SK-N-SH (cell line): ENCODE results near the gene DOK3.

Experiments used
- ELF1 ChIP-seq: IDR thresholded peaks from 2 replicates; pipeline ENCODE4 v1.4.0; 2012
- POLR2AphosphoS5 ChIP-seq: IDR thresholded peaks from 2 replicates; pipeline ENCODE4 v1.6.1; 2012; ENCODE audit warnings: low read depth, low read length
- RAD21 ChIP-seq: IDR thresholded peaks from 2 replicates; pipeline ENCODE4 v1.6.1; 2012; ENCODE audit warnings: mild to moderate bottlenecking, low read length
- TF ChIP-seq, protein P1 (sequence below): IDR thresholded peaks from 2 replicates; pipeline ENCODE4 v1.4.0; 2012; ENCODE audit warnings: low read depth, borderline replicate concordance
- TF ChIP-seq, protein P2 (sequence below): fragments of 200-600 bp; sonication (generic); IDR thresholded peaks from 2 replicates; pipeline ENCODE4 v1.6.1; 2017; ENCODE audit warnings: antibody characterized with exemption, mild to moderate bottlenecking, moderate library complexity

DNA sequence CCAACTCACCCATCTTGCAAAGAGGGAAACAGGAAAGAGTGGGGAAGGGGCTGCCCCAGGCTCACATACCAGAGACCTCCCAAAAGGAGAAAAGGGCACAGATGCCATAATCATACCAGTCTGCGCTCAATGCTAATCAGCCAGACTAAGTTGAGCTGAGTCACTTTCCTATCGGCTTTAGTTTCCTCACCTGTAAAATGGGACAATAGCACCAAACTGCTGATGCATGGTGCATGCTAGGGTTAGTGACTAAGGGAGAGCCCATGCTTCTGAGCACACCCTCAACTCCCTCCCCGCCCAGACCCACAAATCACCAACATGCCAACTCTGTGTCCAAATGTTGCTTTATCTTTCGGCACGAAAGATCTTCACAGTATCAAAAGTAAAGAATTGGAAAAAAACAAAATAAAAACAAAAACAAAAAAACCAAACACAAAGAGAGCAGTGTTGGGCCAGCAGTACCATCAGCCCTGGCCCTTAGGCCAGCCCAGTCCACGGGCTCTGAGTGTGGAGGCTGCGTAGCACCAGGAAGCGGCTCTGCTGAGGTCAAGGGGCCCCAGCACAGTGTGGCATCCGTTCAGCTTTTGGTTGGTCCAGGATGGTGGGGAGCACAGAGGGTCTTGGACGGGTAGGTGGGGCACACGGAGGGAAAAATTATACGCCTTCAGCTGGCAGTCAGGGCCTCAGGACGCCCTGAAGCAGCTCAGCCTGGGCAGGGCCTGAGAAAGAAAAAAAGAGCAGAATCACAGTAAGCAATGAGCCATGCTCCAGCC, 10.0 kb upstream of the DOK3 start:
- no peak for TF ChIP-seq ELF1
- TF ChIP-seq, protein P1, sequence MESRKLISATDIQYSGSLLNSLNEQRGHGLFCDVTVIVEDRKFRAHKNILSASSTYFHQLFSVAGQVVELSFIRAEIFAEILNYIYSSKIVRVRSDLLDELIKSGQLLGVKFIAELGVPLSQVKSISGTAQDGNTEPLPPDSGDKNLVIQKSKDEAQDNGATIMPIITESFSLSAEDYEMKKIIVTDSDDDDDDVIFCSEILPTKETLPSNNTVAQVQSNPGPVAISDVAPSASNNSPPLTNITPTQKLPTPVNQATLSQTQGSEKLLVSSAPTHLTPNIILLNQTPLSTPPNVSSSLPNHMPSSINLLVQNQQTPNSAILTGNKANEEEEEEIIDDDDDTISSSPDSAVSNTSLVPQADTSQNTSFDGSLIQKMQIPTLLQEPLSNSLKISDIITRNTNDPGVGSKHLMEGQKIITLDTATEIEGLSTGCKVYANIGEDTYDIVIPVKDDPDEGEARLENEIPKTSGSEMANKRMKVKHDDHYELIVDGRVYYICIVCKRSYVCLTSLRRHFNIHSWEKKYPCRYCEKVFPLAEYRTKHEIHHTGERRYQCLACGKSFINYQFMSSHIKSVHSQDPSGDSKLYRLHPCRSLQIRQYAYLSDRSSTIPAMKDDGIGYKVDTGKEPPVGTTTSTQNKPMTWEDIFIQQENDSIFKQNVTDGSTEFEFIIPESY = no peak
- TF ChIP-seq POLR2AphosphoS5 = no peak
- TF ChIP-seq, protein P2, sequence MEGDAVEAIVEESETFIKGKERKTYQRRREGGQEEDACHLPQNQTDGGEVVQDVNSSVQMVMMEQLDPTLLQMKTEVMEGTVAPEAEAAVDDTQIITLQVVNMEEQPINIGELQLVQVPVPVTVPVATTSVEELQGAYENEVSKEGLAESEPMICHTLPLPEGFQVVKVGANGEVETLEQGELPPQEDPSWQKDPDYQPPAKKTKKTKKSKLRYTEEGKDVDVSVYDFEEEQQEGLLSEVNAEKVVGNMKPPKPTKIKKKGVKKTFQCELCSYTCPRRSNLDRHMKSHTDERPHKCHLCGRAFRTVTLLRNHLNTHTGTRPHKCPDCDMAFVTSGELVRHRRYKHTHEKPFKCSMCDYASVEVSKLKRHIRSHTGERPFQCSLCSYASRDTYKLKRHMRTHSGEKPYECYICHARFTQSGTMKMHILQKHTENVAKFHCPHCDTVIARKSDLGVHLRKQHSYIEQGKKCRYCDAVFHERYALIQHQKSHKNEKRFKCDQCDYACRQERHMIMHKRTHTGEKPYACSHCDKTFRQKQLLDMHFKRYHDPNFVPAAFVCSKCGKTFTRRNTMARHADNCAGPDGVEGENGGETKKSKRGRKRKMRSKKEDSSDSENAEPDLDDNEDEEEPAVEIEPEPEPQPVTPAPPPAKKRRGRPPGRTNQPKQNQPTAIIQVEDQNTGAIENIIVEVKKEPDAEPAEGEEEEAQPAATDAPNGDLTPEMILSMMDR = no peak
- no peak for TF ChIP-seq RAD21
